Uterus (tissue), 4 donors: Measurements from ENCODE around the gene VPS35L. TPM values are rescaled to one million over a fixed set of nuclear protein-coding genes. Genes with fewer than 3 reads are reported as not detected.
A peak's percentile ranks its signal among the peaks of the same experiment; 100 is the strongest.

ENCODE experiments used
- DNase-seq, 2 donors: peaks; one replicate each; pipeline ENCODE4 v3.0.0-alpha.2; 2019 to 2020
- H3K27ac ChIP-seq, 2 donors: fragments of 200-600 bp; sonication (generic); 1 replicate in 1 of 2; 2 replicates in 1 of 2; pipeline ENCODE4 v1.5.1; 2016 to 2018
- H3K27me3 ChIP-seq, 2 donors: fragments of 200-600 bp; sonication (generic); one replicate each; pipeline ENCODE4 v1.5.1; 2018 to 2019; ENCODE audit warnings: control low read depth in 1 of 2
- H3K36me3 ChIP-seq, 2 donors: fragments of 200-600 bp; sonication (generic); one replicate each; pipeline ENCODE4 v1.5.1; 2019; ENCODE audit warnings: control low read depth in 1 of 2
- H3K4me1 ChIP-seq, 2 donors: fragments of 200-600 bp; sonication (generic); one replicate each; pipeline ENCODE4 v1.5.1; 2018 to 2019; ENCODE audit warnings: control low read depth in 1 of 2
- H3K4me3 ChIP-seq, 2 donors: fragments of 200-600 bp; sonication (generic); 1 replicate in 1 of 2; 2 replicates in 1 of 2; pipeline ENCODE4 v1.5.1; 2018 to 2019; ENCODE audit warnings: mild to moderate bottlenecking in 1 of 2
- H3K9me3 ChIP-seq, 2 donors: fragments of 200-600 bp; sonication (generic); one replicate each; pipeline ENCODE4 v1.5.1; 2019; ENCODE audit warnings: control low read depth in 1 of 2
- CTCF ChIP-seq, 4 experiments: fragments of 200-600 bp in 2 of 4; fragments of 450-650 bp in 2 of 4; sonication (generic) in 2 of 4; IDR thresholded peaks; one replicate each; pipeline ENCODE4 v1.5.1; 2016 to 2019; ENCODE audit warnings: antibody characterized with exemption in 4 of 4, mild to moderate bottlenecking in 2 of 4, moderate library complexity in 1 of 4
- POLR2A ChIP-seq, 2 donors: fragments of 450-650 bp; IDR thresholded peaks; one replicate each; pipeline ENCODE4 v1.6.1; 2016; ENCODE audit warnings: antibody characterized with exemption in 2 of 2, mild to moderate bottlenecking in 1 of 2, moderate library complexity in 1 of 2
- intact Hi-C: fragments of 100-400 bp; cut with DNase I; formaldehyde crosslinking; loops from one replicate; pipeline ENCODE4 v1.15.1; 2023; ENCODE audit warnings: low total_unique reads
- total RNA-seq, 4 donors: library from RNA; depleted of rRNA in 3 of 4; stranded (reverse); fragments of >200 nt in 3 of 4; gene quantifications; one replicate each; pipeline versions ENCODE4 v1.1.0 to v1.2.4, GENCODE V29; 2014 to 2023
- donor health status: DM: yes; HTN: yes; CAD: no.

The VPS35L gene
- total RNA-seq, 4 donors from 2014 or later: 34.8 to 110 (median 88.2) TPM

GRCh38 chr16:19645557-19645981 is 90.1 kb downstream of the VPS35L start:
- H3K36me3 ChIP-seq: no peaks in the 10 kb centered on the region
- H3K27me3 ChIP-seq: no peaks in the 10 kb centered on the region
- intact Hi-C loops: no loop called here
- no peaks in the 10 kb centered on the region for H3K4me1 ChIP-seq
- H3K4me3 ChIP-seq: no peak overlapping the region
- peak overlapping the region; percentile 52 to 76 for H3K27ac ChIP-seq
- no peaks in the 10 kb centered on the region for H3K9me3 ChIP-seq
- DNase-seq: peak; percentile 56 to 57
- no peak for TF ChIP-seq CTCF (IDR thresholded peaks at IDR 0.05)
- no peak for TF ChIP-seq POLR2A (IDR thresholded peaks at IDR 0.05)

GRCh38 chr16:19649980-19650379 is 94.5 kb downstream of the VPS35L start:
- Histone ChIP-seq H3K4me3 (no peak overlapping the region), H3K36me3 (no peaks in the 10 kb centered on the region), H3K27me3 (no peaks in the 10 kb centered on the region), H3K9me3 (no peaks in the 10 kb centered on the region), H3K27ac (no peak overlapping the region), H3K4me1 (no peaks in the 10 kb centered on the region)
- intact Hi-C loops: no loop called here
- DNase-seq: no peak
- no peak for TF ChIP-seq POLR2A (IDR thresholded peaks at IDR 0.05)
- TF ChIP-seq CTCF (IDR thresholded peaks at IDR 0.05): no peak

GRCh38 chr16:19654147-19654546 is 98.6 kb downstream of the VPS35L start:
- TF ChIP-seq POLR2A (IDR thresholded peaks at IDR 0.05): no peak
- TF ChIP-seq CTCF (IDR thresholded peaks at IDR 0.05): no peak
- H3K9me3 ChIP-seq: no peaks in the 10 kb centered on the region
- H3K27ac ChIP-seq: no peak overlapping the region
- H3K4me3 ChIP-seq: no peak overlapping the region
- no peaks in the 10 kb centered on the region for H3K27me3 ChIP-seq
- H3K36me3 ChIP-seq: no peaks in the 10 kb centered on the region
- intact Hi-C loops: no loop called here
- DNase-seq: no peak
- no peaks in the 10 kb centered on the region for H3K4me1 ChIP-seq

- Histone ChIP-seq H3K27me3 (no peaks in the 10 kb centered on the region), H3K4me1 (no peaks in the 10 kb centered on the region), H3K36me3 (no peaks in the 10 kb centered on the region), H3K4me3 (no peak overlapping the region), H3K9me3 (no peaks in the 10 kb centered on the region), H3K27ac (no peak overlapping the region)
- intact Hi-C loops: no loop called here
- TF ChIP-seq POLR2A (IDR thresholded peaks at IDR 0.05) (no peak), CTCF (IDR thresholded peaks at IDR 0.05) (no peak)
- DNase-seq: no peak
Measured at GRCh38 chr16:19655242-19655777, 99.8 kb downstream of the VPS35L start.

GRCh38 chr16:19657831-19658230 is 102.3 kb downstream of the VPS35L start:
- Histone ChIP-seq H3K4me3 (no peak overlapping the region), H3K27ac (no peak overlapping the region), H3K9me3 (no peaks in the 10 kb centered on the region), H3K27me3 (no peaks in the 10 kb centered on the region), H3K4me1 (no peaks in the 10 kb centered on the region), H3K36me3 (no peaks in the 10 kb centered on the region)
- intact Hi-C loops: no loop called here
- TF ChIP-seq POLR2A (IDR thresholded peaks at IDR 0.05): no peak
- no peak for TF ChIP-seq CTCF (IDR thresholded peaks at IDR 0.05)
- no peak for DNase-seq
